HepG2 (cell line): ENCODE results near the gene GRAMD1A. TPM values are rescaled to one million over a fixed set of nuclear protein-coding genes. Genes with fewer than 3 reads are reported as not detected.

Source experiments
- FOXP4 ChIP-seq: sonication (generic); formaldehyde crosslinking; IDR thresholded peaks from 2 replicates; pipeline ENCODE4 v1.4.0; 2020; ENCODE audit warnings: missing genetic modification reagents
- HHEX ChIP-seq: IDR thresholded peaks from 2 replicates; pipeline ENCODE4 v1.6.1; 2016; ENCODE audit warnings: control low read depth
- IRF1 ChIP-seq: sonication (generic); formaldehyde crosslinking; IDR thresholded peaks from 2 replicates; pipeline ENCODE4 v1.4.0; 2020; ENCODE audit warnings: low read depth, mild to moderate bottlenecking, missing genetic modification reagents
- NFKBIZ ChIP-seq: IDR thresholded peaks from 2 replicates; pipeline ENCODE4 v1.6.1; 2018; ENCODE audit warnings: missing genetic modification reagents, missing compliant biosample characterization
- PHB2 ChIP-seq: fragments of 450-650 bp; IDR thresholded peaks from 2 replicates; pipeline ENCODE4 v1.6.1; 2018; ENCODE audit not compliant: partially characterized antibody
- POGK ChIP-seq: sonication (generic); formaldehyde crosslinking; conservative IDR thresholded peaks from 2 replicates; pipeline ENCODE4 v1.8.0; 2022; ENCODE audit warnings: mild to moderate bottlenecking, moderate library complexity, missing genetic modification reagents
- PRDM10 ChIP-seq: sonication (generic); formaldehyde crosslinking; IDR thresholded peaks from 2 replicates; pipeline ENCODE4 v1.4.0; 2020; ENCODE audit warnings: low read depth, missing genetic modification reagents
- TMF1 ChIP-seq: sonication (generic); formaldehyde crosslinking; IDR thresholded peaks from 2 replicates; pipeline ENCODE4 v1.8.1; 2022; ENCODE audit warnings: low read depth, missing genetic modification reagents
- ZBTB7A ChIP-seq: sonication (generic); formaldehyde crosslinking; IDR thresholded peaks from 2 replicates; pipeline ENCODE4 v1.8.0; 2022; ENCODE audit warnings: mild to moderate bottlenecking, missing genetic modification reagents
- ZNF143 ChIP-seq: sonication (generic); formaldehyde crosslinking; IDR thresholded peaks from 2 replicates; pipeline ENCODE4 v1.4.0; 2020; ENCODE audit warnings: missing genetic modification reagents
- ZNF232 ChIP-seq: sonication (generic); formaldehyde crosslinking; IDR thresholded peaks from 2 replicates; pipeline ENCODE4 v1.4.0; 2020; ENCODE audit warnings: missing genetic modification reagents, borderline replicate concordance
- ZNF234 ChIP-seq: sonication (generic); formaldehyde crosslinking; conservative IDR thresholded peaks from 2 replicates; pipeline ENCODE4 v1.5.1; 2020; ENCODE audit warnings: mild to moderate bottlenecking, missing genetic modification reagents
- ZNF564 ChIP-seq: sonication (generic); formaldehyde crosslinking; IDR thresholded peaks from 2 replicates; pipeline ENCODE4 v1.8.1; 2023; ENCODE audit warnings: mild to moderate bottlenecking, missing genetic modification reagents
- ZNF761 ChIP-seq: sonication (generic); formaldehyde crosslinking; conservative IDR thresholded peaks from 2 replicates; pipeline ENCODE4 v1.4.0; 2020; ENCODE audit warnings: mild to moderate bottlenecking, missing genetic modification reagents
- ZNF773 ChIP-seq: sonication (generic); formaldehyde crosslinking; IDR thresholded peaks from 2 replicates; pipeline ENCODE4 v1.4.0; 2020; ENCODE audit warnings: missing genetic modification reagents, borderline replicate concordance
- ZNF788 ChIP-seq: sonication (generic); formaldehyde crosslinking; IDR thresholded peaks from 2 replicates; pipeline ENCODE4 v1.5.0; 2020; ENCODE audit warnings: mild to moderate bottlenecking, missing genetic modification reagents, borderline replicate concordance
- ZSCAN20 ChIP-seq: sonication (generic); formaldehyde crosslinking; IDR thresholded peaks from 2 replicates; pipeline ENCODE4 v1.4.0; 2020; ENCODE audit warnings: missing genetic modification reagents, mild to moderate bottlenecking, borderline replicate concordance
- polyA plus RNA-seq, 8 experiments: library from polyadenylated mRNA; depleted of rRNA in 3 of 8; stranded (reverse) in 7 of 8; unstranded in 1 of 8; fragments of >200 nt; fragmentation: Illumina TruSeq in 4 of 8; extraction: Trizol in 4 of 8; gene quantifications; 2 replicates each; pipeline versions ENCODE4 v1.2.1 to v1.2.3, GENCODE V29; 2011 to 2016; ENCODE audit warnings: low read depth in 4 of 8, missing spikeins in 1 of 8, mixed read lengths in 1 of 8; ENCODE audit not compliant: insufficient read depth in 1 of 8
- total RNA-seq, 5 experiments: library from RNA; depleted of rRNA; stranded (reverse); fragments of >200 nt; fragmentation: Illumina TruSeq; extraction: Trizol; gene quantifications; 2 replicates each; pipeline ENCODE4 v1.2.3, GENCODE V29; 2016; ENCODE audit warnings: low read depth in 1 of 5

The GRAMD1A gene
- total and polyA plus RNA-seq, 2 of the 13 experiments (the other 11 are each of a cell fraction or from before 2014, with no cell fraction given), result 14.7 to 181 TPM

GRCh38 chr19:35000647-35001501, 751 bp downstream of the GRAMD1A start (continued):
- TF ChIP-seq IRF1 (CRISPR knock-in tag) (no peak), ZNF788 (CRISPR knock-in tag) (peak; percentile 51; the same call in 1 of the 2 replicates), ZBTB7A (CRISPR knock-in tag) (peak; percentile 51; the same call in 1 of the 2 replicates), HHEX (CRISPR knock-in tag) (no peak), ZNF143 (CRISPR knock-in tag) (no peak), PRDM10 (CRISPR knock-in tag) (no peak), FOXP4 (no peak), ZNF773 (no peak), ZNF564 (CRISPR knock-in tag) (no peak), ZNF234 (CRISPR knock-in tag) (no peak), ZSCAN20 (no peak), NFKBIZ (no peak), PHB2 (no peak), ZNF761 (CRISPR knock-in tag) (no peak), POGK (CRISPR knock-in tag) (no peak), ZNF232 (CRISPR knock-in tag) (no peak), TMF1 (CRISPR knock-in tag) (no peak)
